Upper lobe of left lung (tissue), 6 donors: ENCODE data around the gene TFEB. TPM values are rescaled to one million over a fixed set of nuclear protein-coding genes. Genes with fewer than 3 reads are reported as not detected.

Experiments used
- ATAC-seq, 2 donors: fragments of 200-7000 bp; cut with Tn5 transposase; one replicate each; pipeline ENCODE4 v1.9.1; 2022; ENCODE audit warnings: mild to moderate bottlenecking in 2 of 2, moderate library complexity in 2 of 2; ENCODE audit not compliant: low FRiP score in 2 of 2
- DNase-seq, 2 donors: peaks; one replicate each; pipeline ENCODE4 v3.0.0-alpha.2; 2019 to 2020
- H3K27ac ChIP-seq, 4 donors: fragments of 200-600 bp; sonication (generic); one replicate each; pipeline ENCODE4 v1.5.1; 2016 to 2019
- H3K27me3 ChIP-seq, 4 donors: fragments of 200-600 bp; sonication (generic); one replicate each; pipeline ENCODE4 v1.5.1; 2017 to 2019
- H3K36me3 ChIP-seq, 4 donors: fragments of 200-600 bp; sonication (generic); one replicate each; pipeline ENCODE4 v1.5.1; 2016 to 2019
- H3K4me1 ChIP-seq, 4 donors: fragments of 200-600 bp; sonication (generic); one replicate each; pipeline ENCODE4 v1.5.1; 2018 to 2019
- H3K4me3 ChIP-seq, 4 donors: fragments of 200-600 bp; sonication (generic); one replicate each; pipeline ENCODE4 v1.5.1; 2017 to 2019; ENCODE audit warnings: mild to moderate bottlenecking in 2 of 4, moderate library complexity in 1 of 4
- H3K9me3 ChIP-seq, 4 donors: fragments of 200-600 bp; sonication (generic); one replicate each; pipeline ENCODE4 v1.5.1; 2018 to 2019
- EP300 ChIP-seq, 4 donors: sonication (generic); formaldehyde crosslinking; IDR thresholded peaks; one replicate each; pipeline ENCODE4 v1.5.1; 2017; ENCODE audit warnings: antibody characterized with exemption in 4 of 4, control low read depth in 2 of 4
- POLR2A ChIP-seq, 4 donors: fragments of 450-650 bp; IDR thresholded peaks; one replicate each; pipeline ENCODE4 v1.5.1; 2016 to 2017; ENCODE audit warnings: antibody characterized with exemption in 4 of 4, mild to moderate bottlenecking in 2 of 4
- POLR2AphosphoS5 ChIP-seq, 2 donors: sonication (generic); formaldehyde crosslinking; IDR thresholded peaks; one replicate each; pipeline ENCODE4 v1.5.1; 2017; ENCODE audit warnings: antibody characterized with exemption in 2 of 2
- WGBS, 2 donors: methylation state at CpG; one replicate each; pipeline ENCODE4 v1.1.5; 2017 to 2018; 5-methylcytosine and 5-hydroxymethylcytosine counted together
- total RNA-seq, 6 donors: library from RNA; depleted of rRNA in 4 of 6; stranded (reverse); fragments of >200 nt in 4 of 6; gene quantifications; one replicate each; pipeline versions ENCODE4 v1.1.0 to v1.2.1, GENCODE V29; 2016 to 2021
- TF ChIP-seq, protein P1 (sequence below), 6 experiments: fragments of 450-650 bp in 4 of 6; fragments of 200-600 bp in 2 of 6; sonication (generic) in 2 of 6; IDR thresholded peaks; one replicate each; pipeline ENCODE4 v1.5.1; 2016 to 2019; ENCODE audit warnings: antibody characterized with exemption in 6 of 6
- donor health status: DM: no; HTN: no; CAD: no; lungs with moderate emphysema.
- donor health status: DM: no; HTN: yes; CAD: no; lungs with severe emphysema.

Gene TFEB
- total RNA-seq, 6 donors from 2014 or later: 20.2 to 46.0 (median 27.3) TPM

DNA sequence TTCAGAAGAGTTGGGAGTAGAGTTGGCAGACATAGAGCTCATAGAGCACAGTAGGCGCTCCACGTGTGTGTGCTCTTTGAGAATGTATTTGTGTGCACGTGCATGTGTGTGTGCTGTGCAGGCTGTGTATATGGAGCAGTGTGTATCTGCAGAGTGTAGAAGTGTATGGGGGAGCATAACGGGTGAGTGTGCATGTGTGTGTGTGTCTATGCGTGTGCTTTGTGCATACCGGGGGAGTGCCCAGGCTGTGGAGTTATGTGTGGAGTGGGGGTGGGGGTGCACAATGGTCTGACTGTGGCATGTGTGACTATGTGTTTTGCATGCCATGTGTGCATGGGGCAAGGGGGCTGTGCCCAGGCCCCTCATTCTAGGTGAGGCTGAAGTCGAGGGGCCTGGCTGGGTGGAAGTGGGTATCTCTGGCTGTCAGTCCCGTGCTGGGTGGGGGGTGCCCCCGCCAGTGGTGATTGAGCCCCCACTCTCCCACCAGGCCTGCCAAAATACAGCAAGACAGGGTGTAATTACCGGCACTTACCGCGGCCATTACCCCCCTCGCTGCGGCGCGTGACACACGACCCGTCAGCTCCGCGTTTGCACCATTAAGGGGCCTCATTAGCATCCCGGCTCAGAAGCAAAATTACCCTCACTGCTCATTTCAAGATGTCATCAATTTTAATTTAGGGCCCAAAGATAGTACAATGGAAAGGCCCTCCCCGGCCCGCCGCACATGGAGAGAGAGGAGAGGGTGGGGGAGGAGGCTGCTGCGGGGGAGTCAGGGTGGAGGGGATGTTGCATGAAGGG is 58.1 kb downstream of the TFEB start:
- Histone ChIP-seq H3K4me3 (no peak overlapping the region), H3K27me3 (no peaks in the 10 kb centered on the region), H3K27ac (no peak overlapping the region), H3K9me3 (no peaks in the 10 kb centered on the region), H3K4me1 (peaks cover 5 to 11% (median 6%) of the 10 kb centered on the region in 4 donors), H3K36me3 (no peaks in the 10 kb centered on the region)
- ATAC-seq (no peak), DNase-seq (no peak)
- 82 to 90% methylated on average over 24 to 25 of the region's 25 CpGs for WGBS, 2 donors
- TF ChIP-seq POLR2A (IDR thresholded peaks at IDR 0.05): no peak
- TF ChIP-seq, protein P1, sequence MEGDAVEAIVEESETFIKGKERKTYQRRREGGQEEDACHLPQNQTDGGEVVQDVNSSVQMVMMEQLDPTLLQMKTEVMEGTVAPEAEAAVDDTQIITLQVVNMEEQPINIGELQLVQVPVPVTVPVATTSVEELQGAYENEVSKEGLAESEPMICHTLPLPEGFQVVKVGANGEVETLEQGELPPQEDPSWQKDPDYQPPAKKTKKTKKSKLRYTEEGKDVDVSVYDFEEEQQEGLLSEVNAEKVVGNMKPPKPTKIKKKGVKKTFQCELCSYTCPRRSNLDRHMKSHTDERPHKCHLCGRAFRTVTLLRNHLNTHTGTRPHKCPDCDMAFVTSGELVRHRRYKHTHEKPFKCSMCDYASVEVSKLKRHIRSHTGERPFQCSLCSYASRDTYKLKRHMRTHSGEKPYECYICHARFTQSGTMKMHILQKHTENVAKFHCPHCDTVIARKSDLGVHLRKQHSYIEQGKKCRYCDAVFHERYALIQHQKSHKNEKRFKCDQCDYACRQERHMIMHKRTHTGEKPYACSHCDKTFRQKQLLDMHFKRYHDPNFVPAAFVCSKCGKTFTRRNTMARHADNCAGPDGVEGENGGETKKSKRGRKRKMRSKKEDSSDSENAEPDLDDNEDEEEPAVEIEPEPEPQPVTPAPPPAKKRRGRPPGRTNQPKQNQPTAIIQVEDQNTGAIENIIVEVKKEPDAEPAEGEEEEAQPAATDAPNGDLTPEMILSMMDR (IDR thresholded peaks at IDR 0.05): no peak
- TF ChIP-seq EP300 (IDR thresholded peaks at IDR 0.05): no peak
- TF ChIP-seq POLR2AphosphoS5 (IDR thresholded peaks at IDR 0.05): no peak

DNA sequence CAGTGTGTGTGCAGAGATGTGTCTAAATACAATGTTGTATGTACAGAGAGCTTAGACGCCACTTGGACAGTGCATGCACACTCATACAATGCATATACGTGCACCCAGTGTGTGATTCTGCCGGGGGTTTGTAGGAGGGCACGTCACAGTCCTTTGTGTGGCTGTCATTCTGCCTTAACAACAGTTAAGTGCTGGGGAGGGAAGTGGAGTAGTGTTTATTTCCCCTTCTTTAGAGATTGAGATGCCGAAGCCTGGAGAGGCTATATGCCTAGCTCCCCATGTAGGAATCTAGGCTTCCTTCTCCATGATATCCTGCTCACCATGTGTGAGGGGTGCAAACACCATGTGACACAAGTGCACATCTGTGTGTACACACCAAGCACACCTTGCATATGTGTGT is 59.0 kb downstream of the TFEB start:
- 74 to 91% methylated on average over 4 to 5 of the region's 5 CpGs for WGBS, 2 donors
- Histone ChIP-seq H3K27me3 (no peaks in the 10 kb centered on the region), H3K36me3 (no peaks in the 10 kb centered on the region), H3K9me3 (no peaks in the 10 kb centered on the region), H3K4me1 (peaks cover 0 to 6% (median 0%) of the 10 kb centered on the region in 4 donors), H3K4me3 (no peak overlapping the region), H3K27ac (no peak overlapping the region)
- DNase-seq: no peak
- TF ChIP-seq EP300 (IDR thresholded peaks at IDR 0.05) (no peak), POLR2A (IDR thresholded peaks at IDR 0.05) (no peak), POLR2AphosphoS5 (IDR thresholded peaks at IDR 0.05) (no peak)
- TF ChIP-seq, protein P1 (IDR thresholded peaks at IDR 0.05): no peak
- ATAC-seq: no peak

DNA sequence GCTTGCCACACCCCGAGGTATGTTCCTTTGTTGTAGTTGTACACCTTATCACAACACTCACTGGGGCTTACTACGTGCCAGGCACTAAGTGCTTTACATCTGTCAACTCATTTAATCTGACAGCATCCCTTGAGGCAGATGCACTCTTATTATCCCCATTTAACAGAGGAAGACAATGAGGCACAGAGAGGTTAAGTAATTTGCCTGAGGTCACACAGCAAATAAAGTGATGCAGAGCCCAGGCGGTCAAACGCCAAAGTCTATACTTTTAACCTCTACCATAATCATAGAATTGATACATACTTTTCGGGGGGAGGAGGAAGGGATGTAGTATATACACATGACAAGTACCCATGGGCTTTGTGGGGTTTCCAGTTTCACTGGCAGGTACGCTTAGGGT is 59.4 kb downstream of the TFEB start:
- Histone ChIP-seq H3K36me3 (no peaks in the 10 kb centered on the region), H3K4me1 (peaks cover 0 to 6% (median 0%) of the 10 kb centered on the region in 4 donors), H3K9me3 (no peaks in the 10 kb centered on the region), H3K4me3 (no peak overlapping the region), H3K27me3 (no peaks in the 10 kb centered on the region), H3K27ac (no peak overlapping the region)
- WGBS, 2 donors: 86 to 89% methylated on average over 6 of the region's 6 CpGs
- no peak for ATAC-seq
- no peak for TF ChIP-seq POLR2AphosphoS5 (IDR thresholded peaks at IDR 0.05)
- TF ChIP-seq, protein P1 (IDR thresholded peaks at IDR 0.05): no peak
- no peak for TF ChIP-seq EP300 (IDR thresholded peaks at IDR 0.05)
- no peak for TF ChIP-seq POLR2A (IDR thresholded peaks at IDR 0.05)
- DNase-seq: no peak

DNA sequence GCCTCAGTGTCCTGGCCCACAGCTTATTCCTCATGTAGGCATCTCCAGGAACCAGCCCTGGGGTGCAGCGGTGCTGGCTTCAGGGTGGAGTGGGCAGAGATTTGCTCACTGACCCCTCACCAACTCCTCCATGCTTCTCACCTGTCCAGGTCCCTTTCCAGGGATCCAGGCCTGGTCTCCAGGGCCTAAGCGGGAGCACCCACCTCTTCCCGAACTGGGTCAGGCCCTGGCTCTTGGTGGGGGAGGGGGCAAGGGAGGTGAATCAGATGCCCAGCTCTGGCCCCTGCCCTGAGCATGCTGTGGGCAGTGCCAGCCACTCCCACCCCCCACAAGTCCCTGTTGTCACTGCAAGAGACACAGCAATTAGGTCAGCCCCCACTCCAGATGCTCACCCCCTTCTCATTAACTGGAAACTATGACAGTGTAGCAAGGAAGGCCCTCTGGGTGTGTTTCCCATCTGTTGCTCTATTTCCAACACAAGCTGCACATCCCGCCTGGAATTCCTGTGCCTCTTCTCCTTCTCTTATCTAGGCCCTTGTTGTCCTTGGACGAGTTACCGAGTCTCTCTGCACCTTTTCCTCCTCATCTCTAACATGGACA is 60.1 kb downstream of the TFEB start:
- no peak for DNase-seq
- Histone ChIP-seq H3K27me3 (no peaks in the 10 kb centered on the region), H3K36me3 (no peaks in the 10 kb centered on the region), H3K4me3 (no peak overlapping the region), H3K4me1 (peaks cover 0 to 6% (median 0%) of the 10 kb centered on the region in 4 donors), H3K27ac (no peak overlapping the region), H3K9me3 (no peaks in the 10 kb centered on the region)
- ATAC-seq: no peak
- TF ChIP-seq POLR2A (IDR thresholded peaks at IDR 0.05) (no peak), EP300 (IDR thresholded peaks at IDR 0.05) (no peak), POLR2AphosphoS5 (IDR thresholded peaks at IDR 0.05) (no peak)
- TF ChIP-seq, protein P1 (IDR thresholded peaks at IDR 0.05): no peak
- WGBS, 2 donors: 89% methylated on average over 4 to 6 of the region's 6 CpGs
